Effector memory CD8-positive, alpha-beta T cell (primary cell): ENCODE measurements around the gene WDR62.
A peak's percentile ranks its signal among the peaks of the same experiment; 100 is the strongest.

ENCODE experiments used
- ATAC-seq: fragments of 150-1000 bp; cut with Tn5 transposase; replicated peaks from 2 replicates; pipeline ENCODE4 v1.10.0; 2021; ENCODE audit warnings: mild to moderate bottlenecking, moderate library complexity
- DNase-seq, 3 experiments: peaks; one replicate each; pipeline ENCODE4 v3.0.0; 2021
- H3K27ac Mint-ChIP-seq, 2 donors: one replicate each; pipeline ENCODE4 v1.8.0; 2022; ENCODE audit warnings: mild to moderate bottlenecking in 2 of 2, mixed read lengths in 2 of 2, moderate library complexity in 2 of 2
- H3K27me3 Mint-ChIP-seq, 2 donors: one replicate each; pipeline ENCODE4 v1.8.0; 2022; ENCODE audit warnings: mixed read lengths in 2 of 2
- H3K36me3 Mint-ChIP-seq: one replicate; pipeline ENCODE4 v1.8.0; 2022; ENCODE audit warnings: mild to moderate bottlenecking, moderate library complexity, mixed read lengths; ENCODE audit not compliant: insufficient read depth
- H3K4me1 Mint-ChIP-seq, 2 donors: one replicate each; pipeline ENCODE4 v1.8.0; 2022; ENCODE audit warnings: low read depth in 2 of 2, mixed read lengths in 2 of 2
- H3K4me3 Mint-ChIP-seq, 2 donors: one replicate each; pipeline ENCODE4 v1.8.0; 2022; ENCODE audit warnings: mild to moderate bottlenecking in 2 of 2, mixed read lengths in 2 of 2, moderate library complexity in 2 of 2
- H3K9me3 Mint-ChIP-seq, 2 donors: one replicate each; pipeline ENCODE4 v1.8.0; 2022; ENCODE audit warnings: mixed read lengths in 2 of 2

Gene WDR62

DNA sequence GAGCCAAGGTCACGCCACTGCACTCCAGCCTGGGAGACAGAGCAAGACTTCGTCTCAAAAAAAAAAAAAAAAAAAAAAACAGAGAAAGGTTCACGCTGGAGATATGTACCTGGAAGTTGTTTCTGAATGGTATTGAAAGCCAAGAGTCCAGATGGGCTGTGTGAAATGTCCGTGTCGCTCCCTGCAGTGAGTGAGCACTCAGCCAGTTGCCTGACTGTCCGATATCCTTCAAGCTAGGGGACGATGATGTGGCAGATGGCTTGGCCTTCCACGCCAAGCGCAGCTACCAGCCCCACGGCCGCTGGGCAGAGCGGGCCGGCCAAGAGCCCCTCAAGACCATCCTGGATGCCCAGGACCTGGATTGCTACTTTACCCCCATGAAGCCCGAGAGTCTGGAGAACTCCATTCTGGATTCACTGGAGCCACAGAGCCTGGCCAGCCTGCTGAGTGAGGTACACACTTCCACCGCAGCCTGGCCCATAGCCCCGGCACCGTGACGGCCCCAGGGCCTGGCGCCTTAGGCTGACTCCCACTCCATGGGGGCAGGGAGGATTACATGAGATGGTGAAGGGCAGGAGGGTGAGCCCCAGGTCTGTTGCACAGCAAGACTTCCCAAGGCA is 44.6 kb downstream of the WDR62 start:
- H3K27ac Mint-ChIP-seq: no peak overlapping the region
- H3K36me3 Mint-ChIP-seq: peaks cover 6% of the 10 kb centered on the region
- H3K27me3 Mint-ChIP-seq: no peaks in the 10 kb centered on the region
- DNase-seq (no peak), ATAC-seq (no peak)
- H3K9me3 Mint-ChIP-seq: no peaks in the 10 kb centered on the region
- H3K4me1 Mint-ChIP-seq: no peaks in the 10 kb centered on the region
- no peak overlapping the region for H3K4me3 Mint-ChIP-seq

DNA sequence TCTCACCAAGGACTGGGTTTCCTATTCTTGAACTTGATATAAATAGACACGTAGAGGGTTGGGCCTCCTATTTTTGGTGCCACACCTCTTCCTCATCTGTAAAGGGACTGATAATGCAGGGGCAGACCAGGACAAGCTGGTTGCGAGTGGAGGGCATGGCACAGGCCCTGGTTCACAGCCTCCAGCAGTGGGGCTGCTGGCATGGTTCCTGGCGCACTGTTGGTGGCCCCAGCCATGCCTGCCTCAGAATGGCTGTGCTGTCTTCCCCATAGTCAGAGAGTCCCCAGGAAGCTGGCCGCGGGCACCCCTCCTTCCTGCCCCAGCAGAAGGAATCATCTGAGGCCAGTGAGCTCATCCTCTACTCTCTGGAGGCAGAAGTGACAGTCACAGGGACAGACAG is 45.8 kb downstream of the WDR62 start:
- H3K27me3 Mint-ChIP-seq: no peaks in the 10 kb centered on the region
- no peak overlapping the region for H3K4me3 Mint-ChIP-seq
- ATAC-seq (no peak), DNase-seq (no peak)
- peak overlapping the region; percentile 44 to 49 for H3K27ac Mint-ChIP-seq
- H3K36me3 Mint-ChIP-seq: peaks cover 6% of the 10 kb centered on the region
- no peaks in the 10 kb centered on the region for H3K4me1 Mint-ChIP-seq
- no peaks in the 10 kb centered on the region for H3K9me3 Mint-ChIP-seq

DNA sequence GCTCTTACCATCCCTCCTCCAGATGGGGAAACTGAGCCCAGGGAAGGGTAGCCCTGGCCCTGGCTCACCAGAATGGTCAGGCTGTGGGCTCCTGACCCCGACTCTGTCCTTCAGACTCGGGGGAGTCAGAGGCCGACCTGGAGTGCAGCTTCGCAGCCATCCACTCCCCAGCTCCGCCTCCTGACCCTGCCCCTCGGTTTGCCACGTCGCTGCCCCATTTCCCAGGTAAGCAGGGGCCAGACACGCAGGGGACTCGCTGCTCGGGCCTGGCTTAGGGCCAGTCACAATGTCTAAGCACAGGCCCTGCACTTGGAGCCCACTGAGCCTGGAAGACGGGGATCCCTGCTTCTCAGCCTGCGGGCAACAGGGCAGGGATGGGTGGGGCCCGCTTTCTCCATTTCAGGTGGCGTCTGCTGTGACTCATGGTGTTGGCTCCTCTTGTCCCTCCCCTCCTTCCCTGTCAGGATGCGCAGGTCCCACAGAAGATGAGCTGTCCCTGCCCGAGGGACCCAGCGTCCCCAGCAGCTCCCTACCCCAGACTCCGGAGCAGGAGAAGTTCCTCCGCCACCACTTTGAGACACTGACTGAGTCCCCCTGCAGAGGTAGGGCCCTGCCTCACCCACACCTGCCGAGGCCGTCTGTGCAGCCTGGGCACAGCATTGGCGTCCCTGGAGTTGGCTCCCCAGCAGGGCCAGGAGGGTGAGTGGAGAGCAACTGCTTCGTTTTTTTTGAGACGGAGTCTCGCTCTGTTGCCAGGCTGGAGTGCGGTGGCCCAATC is 47.0 kb downstream of the WDR62 start:
- DNase-seq (no peak), ATAC-seq (no peak)
- Mint-ChIP-seq H3K27ac (no peak overlapping the region), H3K27me3 (no peaks in the 10 kb centered on the region), H3K4me1 (no peaks in the 10 kb centered on the region), H3K36me3 (peaks cover 10% of the 10 kb centered on the region), H3K9me3 (no peaks in the 10 kb centered on the region), H3K4me3 (no peak overlapping the region)

DNA sequence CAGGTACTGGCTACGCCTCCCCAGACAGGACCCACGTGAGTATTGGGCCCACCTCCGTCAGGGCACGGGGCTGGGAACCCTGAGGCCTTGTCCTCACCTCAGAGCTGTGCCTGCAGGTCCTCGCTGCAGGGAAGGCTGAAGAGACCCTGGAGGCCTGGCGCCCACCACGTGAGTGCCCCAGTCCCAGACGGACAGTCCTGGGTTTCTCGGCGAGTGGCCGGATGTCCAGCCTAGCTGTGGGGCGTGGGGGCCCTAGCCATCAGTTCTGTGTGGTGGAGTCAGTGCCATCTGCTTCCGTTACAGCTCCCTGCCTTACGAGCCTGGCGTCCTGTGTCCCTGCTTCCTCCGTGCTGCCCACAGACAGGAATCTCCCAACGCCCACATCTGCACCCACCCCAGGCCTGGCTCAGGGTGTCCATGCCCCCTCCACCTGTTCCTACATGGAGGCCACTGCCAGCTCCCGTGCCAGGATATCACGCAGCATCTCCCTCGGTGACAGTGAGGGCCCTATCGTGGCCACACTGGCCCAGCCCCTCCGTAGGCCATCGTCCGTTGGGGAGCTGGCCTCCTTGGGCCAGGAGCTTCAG is 48.4 kb downstream of the WDR62 start:
- ATAC-seq (no peak), DNase-seq (no peak)
- Mint-ChIP-seq H3K27ac (no peak overlapping the region), H3K4me1 (no peaks in the 10 kb centered on the region), H3K4me3 (no peak overlapping the region), H3K9me3 (no peaks in the 10 kb centered on the region), H3K36me3 (peaks cover 14% of the 10 kb centered on the region), H3K27me3 (no peaks in the 10 kb centered on the region)

DNA sequence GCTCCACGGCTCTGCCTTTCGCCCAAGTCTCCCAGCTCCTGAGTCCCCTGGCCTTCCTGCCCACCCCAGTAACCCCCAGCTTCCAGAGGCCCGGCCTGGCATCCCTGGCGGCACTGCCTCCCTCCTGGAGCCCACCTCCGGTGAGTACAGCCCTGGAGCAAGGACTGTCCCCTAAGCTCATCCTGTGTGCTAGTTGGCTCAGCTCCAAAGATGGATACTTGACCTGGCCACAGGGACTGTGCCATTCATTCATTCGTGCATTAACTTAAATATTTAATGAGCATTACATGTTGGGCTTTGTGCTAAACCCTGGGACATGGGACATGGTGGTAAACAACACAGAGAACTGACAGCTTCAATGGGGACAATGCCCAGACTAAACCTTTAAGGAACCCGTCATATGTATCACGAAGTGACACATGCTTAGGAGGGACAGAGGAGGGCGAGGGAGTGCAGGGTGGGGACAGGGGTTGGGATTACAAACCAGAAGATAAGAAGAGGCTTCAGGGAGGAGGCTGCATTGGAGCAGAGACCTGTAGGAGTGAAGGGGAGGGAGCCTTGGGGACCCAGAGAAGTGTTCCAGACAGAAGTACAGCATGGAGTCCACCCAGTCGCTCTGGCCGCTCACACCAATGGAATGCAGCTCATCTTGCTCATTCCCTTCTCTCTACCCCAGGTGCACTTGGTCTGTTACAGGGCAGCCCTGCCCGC is 49.3 kb downstream of the WDR62 start:
- Mint-ChIP-seq H3K4me3 (no peak overlapping the region), H3K27ac (no peak overlapping the region), H3K4me1 (no peaks in the 10 kb centered on the region), H3K36me3 (peaks cover 14% of the 10 kb centered on the region), H3K9me3 (no peaks in the 10 kb centered on the region), H3K27me3 (no peaks in the 10 kb centered on the region)
- ATAC-seq (no peak), DNase-seq (no peak)

DNA sequence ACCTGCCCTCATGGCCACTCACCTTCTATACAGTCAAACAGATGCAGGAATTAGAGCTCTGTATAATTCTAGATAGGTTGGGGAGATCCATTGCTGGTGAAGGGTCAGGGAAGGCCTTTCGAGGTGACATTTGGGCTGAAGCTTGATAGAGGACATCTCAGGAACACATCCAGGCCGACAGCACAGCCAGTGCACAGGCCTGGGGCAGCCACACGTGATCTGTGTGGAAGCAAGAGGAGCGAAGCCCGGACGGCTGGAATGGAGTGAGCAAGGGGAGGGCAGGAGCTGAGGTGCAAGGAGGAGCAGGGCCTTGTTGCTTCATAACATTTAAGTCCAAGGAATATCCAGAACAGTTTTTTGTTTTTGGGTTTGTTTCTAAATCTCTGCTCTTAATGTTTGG is 51.7 kb downstream of the WDR62 start:
- ATAC-seq (no peak), DNase-seq (no peak)
- Mint-ChIP-seq H3K27ac (peak overlapping the region; percentile 21 to 23), H3K36me3 (peaks cover 20% of the 10 kb centered on the region), H3K9me3 (no peaks in the 10 kb centered on the region), H3K4me3 (no peak overlapping the region), H3K27me3 (no peaks in the 10 kb centered on the region), H3K4me1 (no peaks in the 10 kb centered on the region)

DNA sequence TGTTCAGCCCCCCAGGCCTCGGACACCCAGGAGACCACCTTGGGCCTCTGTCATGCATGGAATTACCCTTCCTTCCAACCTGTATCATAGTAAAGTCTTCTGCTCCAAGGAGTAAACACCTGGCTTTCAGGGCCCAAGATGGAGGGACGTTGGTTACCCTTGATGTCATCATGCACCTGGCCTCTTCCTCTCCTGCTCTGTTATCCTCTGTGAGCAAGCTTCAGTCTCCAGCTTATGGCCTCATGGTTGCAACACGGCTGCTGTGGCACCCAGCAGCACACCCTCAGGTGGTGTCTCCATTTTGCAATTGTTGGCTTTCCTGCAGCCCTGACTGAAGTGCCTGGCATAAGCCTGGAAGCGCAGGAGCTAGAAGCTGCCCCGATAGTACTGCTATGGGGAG is 52.3 kb downstream of the WDR62 start:
- H3K9me3 Mint-ChIP-seq: no peaks in the 10 kb centered on the region
- peaks cover 22% of the 10 kb centered on the region for H3K36me3 Mint-ChIP-seq
- no peak overlapping the region for H3K4me3 Mint-ChIP-seq
- H3K27me3 Mint-ChIP-seq: no peaks in the 10 kb centered on the region
- no peak overlapping the region for H3K27ac Mint-ChIP-seq
- DNase-seq (no peak), ATAC-seq (no peak)
- no peaks in the 10 kb centered on the region for H3K4me1 Mint-ChIP-seq

DNA sequence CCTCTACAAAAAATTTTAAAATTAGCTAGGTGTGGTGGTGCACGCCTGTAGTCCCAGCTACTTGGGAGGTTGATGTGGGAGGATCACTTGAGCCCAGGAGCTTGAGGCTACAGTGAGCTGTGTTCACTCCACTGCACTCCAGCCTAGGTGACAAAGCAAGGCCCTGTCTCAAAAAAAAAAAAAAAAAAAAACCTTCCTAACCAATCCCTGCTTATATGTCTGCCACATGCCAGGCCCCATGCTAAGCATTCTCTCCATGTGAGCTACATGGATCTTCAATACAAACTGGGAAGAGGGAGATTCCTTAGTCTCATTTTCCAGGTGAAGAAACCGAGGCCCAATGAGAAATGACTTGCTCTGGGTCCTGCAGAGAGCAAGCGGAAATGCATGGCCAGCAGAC is 54.0 kb downstream of the WDR62 start:
- DNase-seq: no peak
- no peak for ATAC-seq
- Mint-ChIP-seq H3K27ac (no peak overlapping the region), H3K4me1 (peaks cover 8 to 9% of the 10 kb centered on the region in 2 donors), H3K4me3 (no peak overlapping the region), H3K36me3 (peaks cover 24% of the 10 kb centered on the region), H3K9me3 (no peaks in the 10 kb centered on the region), H3K27me3 (no peaks in the 10 kb centered on the region)

DNA sequence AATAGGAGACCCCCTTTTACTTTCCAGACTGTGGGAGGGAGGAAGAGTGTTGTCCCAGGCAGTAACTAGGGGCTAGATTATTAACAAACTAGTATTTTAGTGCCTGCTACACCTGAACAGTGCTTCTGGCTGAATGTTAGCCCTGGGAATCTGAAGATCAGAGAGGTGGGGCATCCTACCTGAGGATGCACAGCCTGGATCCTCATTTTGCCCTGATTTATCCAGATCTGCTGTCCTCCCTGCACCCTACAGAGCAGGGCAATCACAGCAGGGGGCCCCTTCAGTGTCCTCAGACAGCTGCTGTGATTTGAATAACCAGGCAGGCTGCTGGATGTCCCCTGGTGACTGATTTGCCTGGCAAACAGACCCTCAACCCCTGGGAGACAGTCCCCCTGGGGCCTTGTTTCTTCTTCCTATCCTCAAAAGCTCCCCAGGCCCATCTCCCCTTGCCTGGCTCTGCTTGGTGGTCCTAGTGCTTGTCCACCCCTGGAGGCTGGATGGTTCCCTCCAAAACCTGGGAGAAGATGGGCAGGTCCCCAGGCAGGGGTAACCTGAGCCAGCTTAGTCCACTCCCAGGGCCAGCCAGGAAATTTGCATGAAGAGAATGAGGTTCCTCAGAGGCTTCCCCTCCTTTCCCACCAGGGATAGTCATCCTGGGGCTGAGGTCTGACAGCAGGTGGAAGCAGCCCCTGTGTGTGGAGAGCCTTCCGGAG is 55.9 kb downstream of the WDR62 start, which contains the start of gene OVOL3:
TSS of gene OVOL3 (plus strand) at position 657 of the 713 bp plus-strand sequence. CDS start 60 bp downstream, outside the sequence.
- H3K4me1 Mint-ChIP-seq: peaks cover 17 to 24% of the 10 kb centered on the region in 2 donors
- no peaks in the 10 kb centered on the region for H3K27me3 Mint-ChIP-seq
- DNase-seq: no peak
- no peak for ATAC-seq
- no peaks in the 10 kb centered on the region for H3K9me3 Mint-ChIP-seq
- H3K4me3 Mint-ChIP-seq: no peak within 1 kb of the TSS
- H3K27ac Mint-ChIP-seq: peak within 1 kb of the TSS in 1 of 2 donors; percentile 44
- peaks cover 40% of the 10 kb centered on the region for H3K36me3 Mint-ChIP-seq

DNA sequence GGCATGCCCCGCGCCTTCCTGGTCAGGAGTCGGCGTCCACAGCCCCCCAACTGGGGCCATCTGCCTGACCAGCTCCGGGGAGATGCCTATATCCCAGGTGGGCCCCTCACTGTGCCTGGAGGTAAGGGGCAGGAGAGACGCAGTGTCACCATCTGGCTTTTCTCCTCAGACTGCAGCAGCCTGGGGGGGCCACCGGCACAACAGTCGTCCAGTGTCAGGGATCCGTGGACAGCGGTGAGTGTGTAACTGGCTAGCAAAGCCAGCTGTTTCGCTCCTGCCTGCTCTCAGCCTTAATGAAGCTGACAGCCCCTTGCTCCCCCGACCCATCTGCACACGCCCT is 56.5 kb downstream of the WDR62 start:
- Mint-ChIP-seq H3K36me3 (peaks cover 41% of the 10 kb centered on the region), H3K27ac (peak overlapping the region in 1 of 2 donors; percentile 44), H3K27me3 (no peaks in the 10 kb centered on the region), H3K4me3 (no peak overlapping the region), H3K4me1 (peaks cover 20 to 28% of the 10 kb centered on the region in 2 donors), H3K9me3 (no peaks in the 10 kb centered on the region)
- no peak for ATAC-seq
- DNase-seq: no peak

DNA sequence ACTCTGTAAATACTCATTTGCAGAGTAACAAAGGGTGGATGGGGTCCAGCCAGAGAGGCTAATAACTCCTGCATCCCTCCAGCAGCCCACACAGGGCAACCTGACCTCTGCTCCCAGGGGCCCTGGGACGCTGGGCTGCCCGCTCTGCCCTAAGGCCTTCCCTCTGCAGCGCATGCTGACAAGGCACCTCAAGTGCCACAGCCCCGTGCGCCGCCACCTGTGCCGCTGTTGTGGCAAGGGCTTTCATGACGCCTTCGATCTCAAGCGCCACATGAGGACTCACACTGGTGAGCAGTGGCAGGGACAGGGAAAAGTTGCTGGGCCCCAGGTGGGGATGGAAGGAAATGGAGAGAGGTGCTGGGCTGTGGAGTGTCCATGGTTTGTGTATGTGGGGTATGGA is 58.0 kb downstream of the WDR62 start:
- H3K27ac Mint-ChIP-seq: peak overlapping the region; percentile 76 to 99
- DNase-seq (no peak), ATAC-seq (no peak)
- H3K9me3 Mint-ChIP-seq: no peaks in the 10 kb centered on the region
- no peaks in the 10 kb centered on the region for H3K27me3 Mint-ChIP-seq
- H3K4me1 Mint-ChIP-seq: peaks cover 29 to 34% of the 10 kb centered on the region in 2 donors
- peaks cover 45% of the 10 kb centered on the region for H3K36me3 Mint-ChIP-seq
- peak overlapping the region; percentile 89 to 94 for H3K4me3 Mint-ChIP-seq

DNA sequence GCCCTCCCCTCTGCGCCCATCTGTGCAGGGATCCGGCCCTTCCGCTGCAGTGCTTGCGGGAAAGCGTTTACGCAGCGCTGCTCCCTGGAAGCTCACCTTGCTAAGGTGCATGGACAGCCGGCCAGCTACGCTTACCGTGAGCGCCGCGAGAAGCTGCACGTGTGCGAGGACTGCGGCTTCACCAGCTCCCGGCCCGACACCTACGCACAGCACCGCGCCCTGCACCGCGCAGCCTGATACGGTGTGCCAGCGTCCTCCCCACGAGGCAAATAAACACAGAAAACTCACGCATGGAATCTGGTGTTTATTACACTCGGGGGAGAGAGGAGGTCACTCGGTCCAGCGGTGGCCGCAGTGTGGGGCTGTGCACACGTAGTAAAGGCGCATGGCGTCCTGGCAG is 58.7 kb downstream of the WDR62 start:
- Mint-ChIP-seq H3K9me3 (no peaks in the 10 kb centered on the region), H3K4me3 (peak overlapping the region; percentile 89 to 94), H3K36me3 (peaks cover 49% of the 10 kb centered on the region), H3K27me3 (no peaks in the 10 kb centered on the region), H3K4me1 (peaks cover 35 to 38% of the 10 kb centered on the region in 2 donors), H3K27ac (peak overlapping the region; percentile 76 to 99)
- DNase-seq (no peak), ATAC-seq (no peak)
